Panc1 (cell line): ENCODE measurements around the gene CDK8. TPM values are rescaled to one million over a fixed set of nuclear protein-coding genes. Genes with fewer than 3 reads are reported as not detected.

Source experiments
- ATAC-seq: fragments of 200-7000 bp; cut with Tn5 transposase; 2 replicates; pipeline ENCODE4 v1.9.1; 2020; ENCODE audit warnings: mild to moderate bottlenecking, moderate library complexity
- BruUV-seq: library from RNA; stranded (reverse); fragments of 400-500 nt; replicated peaks from 2 replicates; lab custom pipeline; 2021; lab: Mats Ljungman, UMichigan
- CTCF ChIA-PET: fragments of 300-600 bp; sonication (Branson Sonifier 250); formaldehyde crosslinking; loops from one replicate; lab custom pipeline; 2022; ENCODE audit warnings: antibody characterized with exemption; lab: Charles Lee
- POLR2A ChIA-PET: fragments of 300-600 bp; sonication (Branson Sonifier 250); formaldehyde crosslinking; loops from one replicate; lab custom pipeline; 2022; ENCODE audit warnings: antibody characterized with exemption; lab: Charles Lee
- DNase-seq: peaks from one replicate; pipeline ENCODE4 v3.0.0-alpha.2; 2010; ENCODE audit warnings: low read depth, low spot score
- H3K27ac ChIP-seq: 2 replicates; pipeline ENCODE4 v1.5.1; 2011; ENCODE audit warnings: mild to moderate bottlenecking, low read length, inconsistent platforms
- H3K27me3 ChIP-seq: fragments of 200-500 bp; sonication (Bioruptor generic); 2 replicates; pipeline ENCODE4 v1.6.0; 2014; ENCODE audit warnings: low read length, inconsistent platforms; ENCODE audit not compliant: control insufficient read depth, insufficient read depth
- H3K36me3 ChIP-seq: fragments of 200-500 bp; sonication (Bioruptor generic); 2 replicates; pipeline ENCODE4 v1.5.1; 2014; ENCODE audit warnings: inconsistent platforms, mild to moderate bottlenecking, low read length, moderate library complexity; ENCODE audit not compliant: control insufficient read depth, insufficient read depth
- H3K4me1 ChIP-seq: 2 replicates; pipeline ENCODE4 v1.5.1; 2011; ENCODE audit warnings: inconsistent platforms, mild to moderate bottlenecking, low read length, moderate library complexity; ENCODE audit not compliant: control insufficient read depth, insufficient read depth
- H3K4me3 ChIP-seq, 2 experiments: 2 replicates each; pipeline ENCODE4 v1.5.1; 2011 to 2012; ENCODE audit warnings: low read depth in 2 of 2, low read length in 2 of 2, mild to moderate bottlenecking in 2 of 2, inconsistent platforms in 1 of 2, moderate library complexity in 1 of 2
- H3K9me3 ChIP-seq: fragments of 200-500 bp; sonication (Bioruptor generic); 2 replicates; pipeline ENCODE4 v1.5.1; 2014; ENCODE audit warnings: low read depth, mild to moderate bottlenecking, inconsistent platforms, low read length, moderate library complexity; ENCODE audit not compliant: control insufficient read depth, insufficient read depth
- POLR2AphosphoS5 ChIP-seq: IDR thresholded peaks from 2 replicates; pipeline ENCODE4 v1.6.1; 2012; ENCODE audit warnings: mild to moderate bottlenecking, low read depth, low read length, moderate library complexity
- SIN3A ChIP-seq: IDR thresholded peaks from 2 replicates; pipeline ENCODE4 v1.6.1; 2012; ENCODE audit warnings: low read depth, mild to moderate bottlenecking, low read length, moderate library complexity, borderline replicate concordance; ENCODE audit not compliant: insufficient read depth
- TCF7L2 ChIP-seq: IDR thresholded peaks from 2 replicates; pipeline ENCODE4 v1.6.1; 2011; ENCODE audit warnings: mild to moderate bottlenecking, low read depth, low read length, inconsistent platforms
- in situ Hi-C: cut with HindIII; loops from 2 replicates; pipeline ENCODE4 v1.10.0; 2016; ENCODE audit warnings: low sequenced_read_pairs, low pct_unique_long_range_greater_than_20kb
- intact Hi-C: fragments of 100-400 bp; cut with micrococcal nuclease; formaldehyde crosslinking; loops from one replicate; pipeline ENCODE4 v1.10.0; 2022; ENCODE audit not compliant: unreplicated experiment
- total RNA-seq: library from RNA; stranded (reverse); gene quantifications from one replicate; pipeline ENCODE4 v1.2.1, GENCODE V29; 2021; ENCODE audit not compliant: unreplicated experiment
- TF ChIP-seq, protein P1 (sequence below): fragments of 450-650 bp; IDR thresholded peaks from 2 replicates; pipeline ENCODE4 v1.5.1; 2017; ENCODE audit warnings: mild to moderate bottlenecking
- TF ChIP-seq, protein P2 (sequence below), 2 experiments: IDR thresholded peaks; 2 replicates each; pipeline ENCODE4 v1.6.1; 2011 to 2012; ENCODE audit warnings: low read depth in 2 of 2, control low read depth in 1 of 2, low read length in 1 of 2, mild to moderate bottlenecking in 1 of 2, moderate library complexity in 1 of 2; ENCODE audit not compliant: insufficient read depth in 1 of 2

CDK8 gene
- total RNA-seq, 1 experiment from 2014 or later: 14.9 TPM

DNA sequence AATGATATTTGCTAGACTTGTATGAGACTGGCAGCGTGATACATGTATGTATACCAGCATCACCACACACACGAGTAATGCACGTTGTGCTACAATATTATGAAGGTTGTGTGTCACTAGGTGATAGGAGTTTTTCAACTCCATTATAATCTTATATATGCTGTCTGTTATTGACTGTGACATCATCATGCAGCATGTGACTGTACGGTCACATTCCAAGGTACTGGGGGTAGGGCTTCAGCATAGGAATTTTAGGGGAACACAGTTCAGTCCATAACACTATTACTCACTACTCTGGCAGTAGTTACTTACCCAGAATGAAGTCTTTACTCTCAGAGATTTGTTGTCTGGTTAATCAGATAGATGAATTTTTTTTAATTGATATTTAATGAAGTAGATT, 91.1 kb downstream of the CDK8 start:
- no peak overlapping the region for H3K27ac ChIP-seq
- no peak for TF ChIP-seq TCF7L2
- TF ChIP-seq, protein P1, sequence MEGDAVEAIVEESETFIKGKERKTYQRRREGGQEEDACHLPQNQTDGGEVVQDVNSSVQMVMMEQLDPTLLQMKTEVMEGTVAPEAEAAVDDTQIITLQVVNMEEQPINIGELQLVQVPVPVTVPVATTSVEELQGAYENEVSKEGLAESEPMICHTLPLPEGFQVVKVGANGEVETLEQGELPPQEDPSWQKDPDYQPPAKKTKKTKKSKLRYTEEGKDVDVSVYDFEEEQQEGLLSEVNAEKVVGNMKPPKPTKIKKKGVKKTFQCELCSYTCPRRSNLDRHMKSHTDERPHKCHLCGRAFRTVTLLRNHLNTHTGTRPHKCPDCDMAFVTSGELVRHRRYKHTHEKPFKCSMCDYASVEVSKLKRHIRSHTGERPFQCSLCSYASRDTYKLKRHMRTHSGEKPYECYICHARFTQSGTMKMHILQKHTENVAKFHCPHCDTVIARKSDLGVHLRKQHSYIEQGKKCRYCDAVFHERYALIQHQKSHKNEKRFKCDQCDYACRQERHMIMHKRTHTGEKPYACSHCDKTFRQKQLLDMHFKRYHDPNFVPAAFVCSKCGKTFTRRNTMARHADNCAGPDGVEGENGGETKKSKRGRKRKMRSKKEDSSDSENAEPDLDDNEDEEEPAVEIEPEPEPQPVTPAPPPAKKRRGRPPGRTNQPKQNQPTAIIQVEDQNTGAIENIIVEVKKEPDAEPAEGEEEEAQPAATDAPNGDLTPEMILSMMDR: no peak
- TF ChIP-seq POLR2AphosphoS5: no peak
- TF ChIP-seq, protein P2, sequence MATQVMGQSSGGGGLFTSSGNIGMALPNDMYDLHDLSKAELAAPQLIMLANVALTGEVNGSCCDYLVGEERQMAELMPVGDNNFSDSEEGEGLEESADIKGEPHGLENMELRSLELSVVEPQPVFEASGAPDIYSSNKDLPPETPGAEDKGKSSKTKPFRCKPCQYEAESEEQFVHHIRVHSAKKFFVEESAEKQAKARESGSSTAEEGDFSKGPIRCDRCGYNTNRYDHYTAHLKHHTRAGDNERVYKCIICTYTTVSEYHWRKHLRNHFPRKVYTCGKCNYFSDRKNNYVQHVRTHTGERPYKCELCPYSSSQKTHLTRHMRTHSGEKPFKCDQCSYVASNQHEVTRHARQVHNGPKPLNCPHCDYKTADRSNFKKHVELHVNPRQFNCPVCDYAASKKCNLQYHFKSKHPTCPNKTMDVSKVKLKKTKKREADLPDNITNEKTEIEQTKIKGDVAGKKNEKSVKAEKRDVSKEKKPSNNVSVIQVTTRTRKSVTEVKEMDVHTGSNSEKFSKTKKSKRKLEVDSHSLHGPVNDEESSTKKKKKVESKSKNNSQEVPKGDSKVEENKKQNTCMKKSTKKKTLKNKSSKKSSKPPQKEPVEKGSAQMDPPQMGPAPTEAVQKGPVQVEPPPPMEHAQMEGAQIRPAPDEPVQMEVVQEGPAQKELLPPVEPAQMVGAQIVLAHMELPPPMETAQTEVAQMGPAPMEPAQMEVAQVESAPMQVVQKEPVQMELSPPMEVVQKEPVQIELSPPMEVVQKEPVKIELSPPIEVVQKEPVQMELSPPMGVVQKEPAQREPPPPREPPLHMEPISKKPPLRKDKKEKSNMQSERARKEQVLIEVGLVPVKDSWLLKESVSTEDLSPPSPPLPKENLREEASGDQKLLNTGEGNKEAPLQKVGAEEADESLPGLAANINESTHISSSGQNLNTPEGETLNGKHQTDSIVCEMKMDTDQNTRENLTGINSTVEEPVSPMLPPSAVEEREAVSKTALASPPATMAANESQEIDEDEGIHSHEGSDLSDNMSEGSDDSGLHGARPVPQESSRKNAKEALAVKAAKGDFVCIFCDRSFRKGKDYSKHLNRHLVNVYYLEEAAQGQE (IDR thresholded peaks at IDR 0.05; ENCODE audit: insufficient read depth in 1 of 2, low read depth in 2 of 2, low read length in 1 of 2): no peak
- no peak for TF ChIP-seq SIN3A
- POLR2A ChIA-PET: no interaction called here
- no peak for ATAC-seq
- CTCF ChIA-PET: interaction anchor here (0.6 kb wide), 1 partner anchor 318 kb away, joined by 3 read pairs; no protein-coding TSS in a partner anchor
- no peaks in the 10 kb centered on the region; the same call in 1 of the 2 replicates for H3K36me3 ChIP-seq
- in situ Hi-C loops: no loop called here
- H3K4me3 ChIP-seq: no peak overlapping the region
- BruUV-seq: no TSS peak
- no peaks in the 10 kb centered on the region for H3K27me3 ChIP-seq
- H3K9me3 ChIP-seq: no peaks in the 10 kb centered on the region
- intact Hi-C loops: no loop called here
- no peak for DNase-seq
- H3K4me1 ChIP-seq: no peaks in the 10 kb centered on the region

DNA sequence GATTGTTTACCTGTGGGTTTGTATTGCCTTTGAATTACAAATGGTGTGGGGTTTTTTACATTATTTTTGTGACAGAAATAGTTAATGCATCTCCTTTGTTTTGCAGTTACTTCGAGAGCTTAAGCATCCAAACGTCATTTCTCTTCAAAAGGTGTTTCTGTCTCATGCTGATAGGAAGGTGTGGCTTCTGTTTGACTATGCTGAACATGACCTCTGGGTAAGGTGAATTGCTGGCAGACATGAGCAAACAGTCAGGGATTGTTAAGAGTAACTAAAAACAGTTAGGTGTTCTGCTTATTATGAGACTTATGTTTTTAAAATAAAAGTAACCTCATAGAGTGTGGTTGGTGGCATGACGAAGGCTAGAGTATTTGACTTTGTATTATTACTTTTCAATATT, 95.0 kb downstream of the CDK8 start:
- TF ChIP-seq, protein P2 (IDR thresholded peaks at IDR 0.05; ENCODE audit: insufficient read depth in 1 of 2, low read depth in 2 of 2, low read length in 1 of 2): no peak
- TF ChIP-seq, protein P1: no peak
- TF ChIP-seq TCF7L2 (no peak), SIN3A (no peak), POLR2AphosphoS5 (no peak)
- Histone ChIP-seq H3K27ac (no peak overlapping the region), H3K9me3 (no peaks in the 10 kb centered on the region), H3K27me3 (no peaks in the 10 kb centered on the region), H3K4me1 (no peaks in the 10 kb centered on the region), H3K4me3 (no peak overlapping the region), H3K36me3 (no peaks in the 10 kb centered on the region; the same call in 1 of the 2 replicates)
- ChIA-PET CTCF (no interaction called here), POLR2A (no interaction called here)
- no peak for DNase-seq
- no peak for ATAC-seq
- no TSS peak for BruUV-seq
- in situ Hi-C loops: no loop called here
- intact Hi-C loops: no loop called here
